Stimulated activated effector memory CD8-positive, alpha-beta T cell treated with anti-CD3 and anti-CD28 coated beads, Interleukin-12 subunit alpha, Interleukin-12 subunit beta, amount 100 ng/mL, for 72 hours (primary cell): ENCODE data around the gene DHX35.
"Not testable (repeated sequence)": the region's sequence is repeated elsewhere in the genome, so short reads cannot be mapped to it uniquely, and the experiment has no call there.

Experiments
- ATAC-seq: fragments of 150-1000 bp; cut with Tn5 transposase; 2 replicates; pipeline ENCODE4 v1.10.0; 2021
- DNase-seq, 2 donors: peaks; one replicate each; pipeline ENCODE4 v3.0.0; 2021 to 2022; ENCODE audit warnings: low spot score in 2 of 2
- H3K27ac Mint-ChIP-seq: one replicate; pipeline ENCODE4 v1.8.0; 2022; ENCODE audit warnings: mild to moderate bottlenecking, mixed read lengths
- H3K36me3 Mint-ChIP-seq: one replicate; pipeline ENCODE4 v1.8.0; 2022; ENCODE audit warnings: mild to moderate bottlenecking, mixed read lengths
- H3K4me1 Mint-ChIP-seq: one replicate; pipeline ENCODE4 v1.8.0; 2022; ENCODE audit warnings: mixed read lengths
- H3K4me3 Mint-ChIP-seq: one replicate; pipeline ENCODE4 v1.8.0; 2022; ENCODE audit warnings: mild to moderate bottlenecking, mixed read lengths
- H3K9me3 Mint-ChIP-seq: one replicate; pipeline ENCODE4 v1.8.0; 2022; ENCODE audit warnings: mixed read lengths

Gene DHX35

DNA sequence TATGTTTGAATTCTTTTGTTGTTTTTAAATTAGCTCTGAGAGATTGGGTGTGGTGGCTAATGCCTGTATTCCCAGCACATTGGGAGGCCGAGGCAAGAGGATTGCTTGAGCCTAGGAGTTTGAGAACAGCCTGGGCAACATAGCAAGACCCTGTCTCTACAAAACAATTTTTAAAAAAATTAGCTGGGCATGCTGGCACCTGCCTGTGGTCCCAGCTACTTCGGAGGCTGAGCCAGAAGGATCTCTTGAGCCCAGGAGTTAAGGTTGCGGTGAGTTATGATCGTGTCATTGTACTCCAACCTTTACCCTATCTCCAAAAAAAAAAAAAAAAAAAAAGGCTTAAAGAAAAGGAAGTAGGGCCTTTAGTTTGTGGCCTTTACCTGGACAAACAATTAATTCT lies 22.9 kb downstream of the DHX35 start:
- Mint-ChIP-seq H3K9me3 (no peaks in the 10 kb centered on the region), H3K36me3 (peaks cover 73% of the 10 kb centered on the region), H3K4me1 (peaks cover 15% of the 10 kb centered on the region), H3K4me3 (no peak overlapping the region), H3K27ac (no peak overlapping the region)
- no peak for DNase-seq
- ATAC-seq = no peak

DNA sequence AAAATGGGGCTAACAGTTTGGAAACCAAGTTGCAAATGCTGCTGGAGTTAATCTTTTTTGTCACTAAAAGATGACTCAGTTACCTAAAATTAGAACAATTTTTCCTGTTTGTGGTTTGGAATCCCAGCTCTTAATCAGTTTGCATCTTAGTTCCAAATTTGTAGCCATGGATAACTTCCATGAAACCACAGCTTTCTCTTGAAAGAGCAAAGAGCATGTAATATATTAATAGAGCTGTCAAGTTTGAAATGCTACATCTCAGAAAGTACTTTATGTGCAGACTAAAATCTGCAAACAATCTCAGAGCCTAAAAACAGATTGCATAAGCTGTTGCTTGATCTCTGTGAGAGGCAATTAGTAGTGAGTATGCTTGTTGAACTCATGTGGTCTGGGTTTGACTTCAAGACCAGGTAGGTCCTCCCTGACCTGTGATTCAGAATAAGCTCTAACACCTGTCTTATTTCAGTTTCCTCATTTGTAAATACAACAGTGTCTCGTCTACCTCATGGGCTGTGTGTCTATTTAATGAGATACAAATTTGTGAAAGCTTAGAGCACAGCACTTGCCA lies 23.5 kb downstream of the DHX35 start:
- H3K4me1 Mint-ChIP-seq = peaks cover 15% of the 10 kb centered on the region
- ATAC-seq (no peak), DNase-seq (no peak)
- H3K9me3 Mint-ChIP-seq = no peaks in the 10 kb centered on the region
- H3K36me3 Mint-ChIP-seq = peaks cover 75% of the 10 kb centered on the region
- no peak overlapping the region for H3K27ac Mint-ChIP-seq
- H3K4me3 Mint-ChIP-seq = no peak overlapping the region

DNA sequence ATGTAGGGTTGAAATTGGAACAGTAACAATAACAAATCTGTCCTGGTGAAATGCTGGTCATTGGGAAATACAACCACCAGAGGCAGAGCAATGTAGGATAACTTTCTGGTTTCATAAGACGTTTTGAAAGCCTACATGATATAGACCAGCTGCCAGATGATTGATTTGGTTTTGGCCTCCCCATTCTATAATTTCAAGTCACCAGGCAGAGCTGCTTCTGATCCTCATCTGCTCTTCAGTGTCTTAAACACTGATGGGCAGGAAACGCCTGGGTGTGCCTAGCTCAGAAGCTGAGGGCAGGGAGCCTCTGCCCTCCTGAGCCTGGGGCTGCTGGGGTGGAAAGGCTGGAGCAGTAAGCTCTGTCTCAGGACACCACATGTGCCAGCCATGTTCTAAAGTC lies 24.5 kb downstream of the DHX35 start:
- Mint-ChIP-seq H3K27ac (no peak overlapping the region), H3K4me1 (peaks cover 15% of the 10 kb centered on the region), H3K36me3 (peaks cover 77% of the 10 kb centered on the region), H3K4me3 (no peak overlapping the region), H3K9me3 (no peaks in the 10 kb centered on the region)
- DNase-seq (no peak), ATAC-seq (no peak)

DNA sequence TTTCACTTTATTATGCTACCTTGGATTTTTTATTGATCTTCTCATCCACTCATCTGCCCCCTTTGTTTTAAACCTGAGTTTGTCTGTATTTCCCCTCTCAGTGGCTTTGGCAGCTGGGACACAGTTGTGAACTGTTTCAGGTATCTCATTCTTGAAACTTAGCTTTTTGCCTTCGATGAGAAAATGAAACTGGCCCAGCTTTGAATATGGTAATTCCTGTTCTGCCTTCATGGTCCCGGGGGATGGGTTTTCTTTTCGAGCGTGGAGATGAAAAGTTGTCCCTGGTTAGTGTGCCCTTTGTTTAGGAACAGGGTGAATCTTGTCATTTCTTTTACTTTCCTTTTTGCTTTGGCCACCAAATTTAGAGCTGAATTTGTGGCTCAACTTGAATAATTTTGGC lies 25.6 kb downstream of the DHX35 start:
- H3K36me3 Mint-ChIP-seq = peaks cover 80% of the 10 kb centered on the region
- no peak for DNase-seq
- no peaks in the 10 kb centered on the region for H3K9me3 Mint-ChIP-seq
- H3K27ac Mint-ChIP-seq = peak overlapping the region; percentile 24
- peak overlapping the region; percentile 5 for H3K4me3 Mint-ChIP-seq
- H3K4me1 Mint-ChIP-seq = peaks cover 8% of the 10 kb centered on the region
- no peak for ATAC-seq

DNA sequence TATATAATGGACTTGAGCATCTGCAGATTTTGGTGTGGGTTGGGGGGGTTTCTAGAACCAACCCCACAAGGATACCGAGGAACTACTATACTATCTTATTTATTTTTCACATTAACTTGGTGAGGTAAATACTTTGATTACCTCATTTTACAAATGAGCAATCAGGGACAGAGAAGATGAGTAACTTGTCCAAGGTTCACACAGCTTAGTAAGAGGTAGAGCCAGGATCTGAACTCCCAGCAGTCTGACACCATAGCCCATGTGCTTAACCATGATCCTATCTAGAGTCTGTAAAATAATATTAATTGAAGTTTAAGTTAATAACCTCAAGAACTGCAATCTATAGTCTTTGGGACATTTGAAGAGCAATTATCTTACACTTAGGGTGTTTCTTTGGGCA lies 28.6 kb downstream of the DHX35 start:
- no peak for DNase-seq
- Mint-ChIP-seq H3K36me3 (peaks cover 69% of the 10 kb centered on the region), H3K27ac (no peak overlapping the region), H3K4me3 (no peak overlapping the region), H3K4me1 (peaks cover 8% of the 10 kb centered on the region), H3K9me3 (no peaks in the 10 kb centered on the region)
- no peak for ATAC-seq

DNA sequence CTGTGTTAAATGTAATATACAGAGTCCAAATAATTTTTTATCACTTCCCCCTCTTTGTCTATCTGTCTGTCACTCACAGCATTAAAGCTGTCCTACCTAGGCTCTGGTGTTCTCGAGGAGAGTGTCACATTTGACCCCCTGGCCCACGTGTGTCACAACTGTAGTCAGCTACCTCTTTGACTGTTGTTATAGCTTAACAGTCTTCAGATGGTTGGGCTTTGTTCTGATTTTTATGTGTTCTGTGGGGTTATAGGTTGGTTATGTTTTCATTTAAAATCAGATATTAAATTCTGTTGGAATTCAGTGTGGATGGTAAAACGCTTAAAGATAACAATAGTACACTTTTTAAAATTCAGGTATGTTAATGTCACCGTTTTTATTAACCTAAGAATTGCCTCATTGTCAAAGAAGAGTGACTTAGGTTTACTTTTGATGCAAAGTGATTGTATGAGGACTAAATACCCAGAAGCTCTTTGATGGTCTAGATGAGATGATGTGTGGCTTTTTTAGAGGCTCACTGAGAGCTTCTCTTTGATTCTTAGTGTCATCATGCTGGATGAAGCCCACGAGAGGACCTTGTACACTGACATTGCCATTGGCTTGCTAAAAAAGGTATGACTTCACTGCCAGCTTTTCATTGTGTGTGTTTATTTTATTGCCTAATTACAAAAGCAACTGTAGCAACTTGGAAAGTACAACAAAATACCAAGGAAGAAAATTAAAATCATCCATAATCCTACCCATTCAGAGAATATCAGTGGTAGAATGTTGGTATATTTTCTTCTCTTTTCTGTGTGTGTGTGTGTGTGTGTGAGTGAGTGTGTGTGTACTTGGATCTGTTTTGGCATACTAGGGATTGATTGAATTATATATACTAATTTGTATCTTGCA lies 29.9 kb downstream of the DHX35 start:
- ATAC-seq = no peak
- Mint-ChIP-seq H3K4me3 (no peak overlapping the region), H3K27ac (peak overlapping the region; percentile 4), H3K36me3 (peaks cover 71% of the 10 kb centered on the region), H3K9me3 (no peaks in the 10 kb centered on the region), H3K4me1 (peaks cover 17% of the 10 kb centered on the region)
- DNase-seq = no peak

DNA sequence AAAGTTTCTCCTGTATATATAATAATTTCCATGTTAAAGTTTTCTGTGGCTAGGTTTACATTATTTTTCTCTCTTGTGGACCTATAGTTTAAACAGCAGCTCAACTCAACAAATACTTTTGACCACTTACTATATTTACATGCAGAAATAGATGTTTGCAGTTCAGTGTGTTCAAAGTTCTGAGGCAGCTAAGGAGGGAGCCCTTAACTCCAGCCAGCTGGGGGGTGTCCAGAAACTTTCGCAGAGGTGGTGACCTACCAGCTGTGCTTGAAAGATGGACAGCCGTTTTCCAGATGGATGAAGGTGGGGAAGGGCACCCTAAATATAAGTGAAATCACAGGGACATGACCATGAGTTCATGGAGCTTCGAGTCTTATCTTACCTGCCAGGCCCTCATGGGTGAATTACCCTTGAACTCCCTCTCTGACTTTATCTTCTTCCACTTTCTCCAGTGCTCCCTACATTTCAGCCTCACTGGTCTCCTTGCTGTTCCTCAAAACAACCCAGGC lies 33.4 kb downstream of the DHX35 start:
- H3K27ac Mint-ChIP-seq = no peak overlapping the region
- DNase-seq (no peak), ATAC-seq (no peak)
- H3K4me1 Mint-ChIP-seq = peaks cover 39% of the 10 kb centered on the region
- peaks cover 71% of the 10 kb centered on the region for H3K36me3 Mint-ChIP-seq
- H3K4me3 Mint-ChIP-seq = no peak overlapping the region
- no peaks in the 10 kb centered on the region for H3K9me3 Mint-ChIP-seq

DNA sequence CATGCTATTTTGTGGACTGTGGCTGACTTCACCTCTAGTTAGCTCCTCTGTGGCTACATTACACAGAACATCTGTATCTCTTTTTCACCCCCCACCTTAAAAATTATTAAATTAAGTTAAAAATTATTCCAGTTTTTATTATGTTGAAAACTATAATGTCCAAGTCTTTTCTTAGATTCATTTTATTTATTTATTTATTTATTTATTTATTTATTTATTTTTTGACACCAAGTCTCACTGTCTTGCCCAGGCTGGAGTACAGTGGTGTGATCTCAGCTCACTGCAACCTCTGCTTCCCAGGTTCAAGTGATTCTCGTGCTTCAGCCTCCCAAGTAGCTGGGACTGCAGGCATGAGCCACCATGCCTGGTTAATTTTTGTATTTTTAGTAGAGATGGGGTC lies 34.7 kb downstream of the DHX35 start:
- Mint-ChIP-seq H3K4me1 (peaks cover 39% of the 10 kb centered on the region), H3K36me3 (peaks cover 76% of the 10 kb centered on the region)
- H3K27ac Mint-ChIP-seq, H3K9me3 Mint-ChIP-seq, DNase-seq, ATAC-seq, H3K4me3 Mint-ChIP-seq: not testable (repeated sequence)

DNA sequence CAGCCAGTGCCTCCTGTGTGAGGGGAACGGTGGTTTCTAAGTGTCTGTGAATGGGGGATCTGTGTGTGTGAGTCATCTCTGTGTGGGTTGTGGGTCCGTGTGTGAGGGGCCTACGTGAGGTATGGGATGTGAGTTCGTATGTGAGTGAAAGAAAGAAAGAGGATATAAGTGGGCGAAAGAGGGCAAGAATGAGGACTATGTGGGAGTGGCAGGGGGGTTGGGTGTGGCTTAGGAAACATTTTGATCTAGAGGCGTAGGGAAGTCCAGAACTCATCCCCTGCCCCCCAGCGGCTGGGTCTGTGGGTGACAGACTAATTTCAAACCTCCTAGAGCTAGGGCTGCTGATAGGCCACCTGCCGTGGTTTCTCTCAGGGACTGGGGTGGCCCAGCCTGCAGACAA lies 35.5 kb downstream of the DHX35 start:
- Mint-ChIP-seq H3K36me3 (peaks cover 76% of the 10 kb centered on the region), H3K27ac (peak overlapping the region; percentile 6), H3K9me3 (no peaks in the 10 kb centered on the region), H3K4me3 (peak overlapping the region; percentile 59), H3K4me1 (peaks cover 39% of the 10 kb centered on the region)
- peak; percentile 95 for ATAC-seq
- DNase-seq = peak; percentile 55 to 88

DNA sequence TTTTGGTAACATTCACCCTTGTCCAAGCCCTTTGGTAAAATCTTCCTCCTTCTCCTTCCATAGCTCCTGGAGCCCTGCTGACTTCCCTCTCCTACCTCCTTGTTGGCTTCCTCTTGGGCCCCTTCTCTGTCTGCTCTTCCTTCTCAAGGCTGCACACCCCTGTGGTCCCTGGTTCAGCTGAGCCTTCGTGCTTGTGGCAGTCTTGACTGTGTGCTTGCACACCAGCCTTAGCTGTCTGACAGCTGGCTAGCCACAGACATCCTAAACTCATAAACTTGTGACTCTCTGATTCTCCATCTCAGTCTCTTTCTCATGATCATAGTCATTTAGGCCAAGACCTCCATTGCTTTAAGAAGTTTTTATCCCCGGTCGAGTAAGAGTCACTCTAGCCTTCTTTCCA lies 37.1 kb downstream of the DHX35 start:
- H3K4me1 Mint-ChIP-seq = peaks cover 39% of the 10 kb centered on the region
- peak overlapping the region; percentile 89 for H3K27ac Mint-ChIP-seq
- peaks cover 87% of the 10 kb centered on the region for H3K36me3 Mint-ChIP-seq
- DNase-seq = peak in 1 of 2 donors; percentile 66
- ATAC-seq = peak; percentile 50
- peak overlapping the region; percentile 59 for H3K4me3 Mint-ChIP-seq
- no peaks in the 10 kb centered on the region for H3K9me3 Mint-ChIP-seq

DNA sequence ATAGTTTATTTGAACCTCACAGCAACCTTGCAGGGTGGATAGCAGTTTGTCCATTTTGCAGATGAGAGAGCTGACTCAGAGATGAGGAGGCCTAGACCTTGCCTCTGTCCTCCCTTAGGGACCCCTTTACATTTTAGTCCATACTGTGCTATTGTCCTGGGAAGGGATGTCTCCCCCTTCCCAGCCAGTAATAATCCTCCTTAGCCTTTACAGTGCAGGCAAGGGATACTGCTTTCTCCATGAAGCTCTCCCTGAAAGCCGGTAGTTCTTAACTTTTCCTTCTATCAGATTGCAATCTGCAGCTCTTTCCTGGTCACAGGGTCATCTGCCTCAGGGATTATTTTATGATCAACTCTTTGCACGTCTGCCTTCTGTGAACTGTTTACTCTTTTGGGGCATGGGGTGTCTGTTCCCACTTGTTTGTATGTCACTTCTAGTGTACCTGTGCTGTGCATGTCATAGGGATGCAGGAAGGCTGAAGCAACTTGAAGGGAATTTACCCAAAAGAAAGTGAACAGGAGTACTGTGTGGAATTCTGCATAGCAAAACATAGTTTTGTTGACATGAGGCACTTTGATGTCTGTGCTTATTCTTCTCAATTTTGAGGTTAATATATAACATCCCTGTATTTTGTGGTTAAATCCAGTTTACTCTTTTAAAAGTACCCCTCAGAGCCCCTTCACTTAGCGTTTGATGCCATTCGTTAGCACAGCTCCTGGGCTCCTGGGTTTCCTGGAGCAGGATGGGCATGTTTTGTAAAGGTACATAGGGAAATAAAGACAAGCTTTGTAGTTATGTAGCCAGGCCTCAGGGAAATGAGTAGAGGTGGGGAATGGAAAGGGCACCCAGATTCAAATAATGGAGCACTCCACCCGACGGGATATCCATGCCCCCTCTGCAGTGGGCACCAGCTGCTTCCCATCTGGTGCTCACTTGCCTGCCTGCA lies 38.1 kb downstream of the DHX35 start:
- no peak for DNase-seq
- peaks cover 87% of the 10 kb centered on the region for H3K36me3 Mint-ChIP-seq
- H3K4me1 Mint-ChIP-seq = peaks cover 39% of the 10 kb centered on the region
- no peak for ATAC-seq
- H3K4me3 Mint-ChIP-seq = peak overlapping the region; percentile 59
- H3K27ac Mint-ChIP-seq = no peak overlapping the region
- no peaks in the 10 kb centered on the region for H3K9me3 Mint-ChIP-seq

DNA sequence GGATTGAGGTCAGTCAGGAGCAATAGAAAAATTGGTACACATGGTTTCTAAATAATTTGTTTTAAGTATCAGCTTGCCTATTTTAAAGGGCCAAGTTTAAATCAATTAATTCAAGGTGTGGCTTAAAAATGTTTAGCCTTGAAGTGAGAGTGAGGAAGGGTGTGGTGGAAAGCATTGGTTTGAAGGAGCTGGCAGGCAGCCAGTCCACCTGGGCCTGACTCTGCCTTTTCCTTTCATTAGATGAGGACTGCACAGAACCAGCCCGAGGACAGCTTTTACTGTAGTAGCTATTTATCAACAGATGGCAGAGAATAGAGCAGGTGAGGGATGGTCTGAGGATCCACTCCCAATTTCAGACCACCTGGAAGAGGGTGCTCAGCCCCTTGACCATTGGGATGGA lies 42.4 kb downstream of the DHX35 start:
- Mint-ChIP-seq H3K27ac (peak overlapping the region; percentile 68), H3K4me3 (no peak overlapping the region), H3K9me3 (no peaks in the 10 kb centered on the region), H3K4me1 (peaks cover 13% of the 10 kb centered on the region), H3K36me3 (peaks cover 91% of the 10 kb centered on the region)
- DNase-seq (no peak), ATAC-seq (no peak)

DNA sequence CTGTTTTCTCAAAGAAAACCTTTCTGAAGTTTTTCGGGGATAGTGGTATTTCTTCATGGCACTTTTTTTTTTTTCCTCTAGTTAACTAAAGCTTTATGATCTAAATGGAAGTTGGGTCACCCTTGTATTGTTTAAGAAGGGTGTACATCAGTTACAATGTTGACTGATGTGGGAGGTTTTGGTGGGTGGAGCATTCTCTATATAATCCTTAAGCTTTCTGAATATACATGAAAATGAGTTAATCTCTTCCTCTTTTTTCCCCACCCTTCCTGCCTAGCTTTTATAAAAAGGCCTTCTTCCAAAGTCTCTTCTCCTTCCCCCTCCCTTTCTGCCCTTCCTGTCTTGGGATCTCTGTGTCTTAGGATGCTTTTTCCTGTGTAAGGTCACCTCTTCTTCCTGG lies 47.2 kb downstream of the DHX35 start:
- no peak overlapping the region for H3K27ac Mint-ChIP-seq
- H3K4me1 Mint-ChIP-seq = peaks cover 6% of the 10 kb centered on the region
- peaks cover 75% of the 10 kb centered on the region for H3K36me3 Mint-ChIP-seq
- DNase-seq (no peak), ATAC-seq (no peak)
- no peaks in the 10 kb centered on the region for H3K9me3 Mint-ChIP-seq
- no peak overlapping the region for H3K4me3 Mint-ChIP-seq

DNA sequence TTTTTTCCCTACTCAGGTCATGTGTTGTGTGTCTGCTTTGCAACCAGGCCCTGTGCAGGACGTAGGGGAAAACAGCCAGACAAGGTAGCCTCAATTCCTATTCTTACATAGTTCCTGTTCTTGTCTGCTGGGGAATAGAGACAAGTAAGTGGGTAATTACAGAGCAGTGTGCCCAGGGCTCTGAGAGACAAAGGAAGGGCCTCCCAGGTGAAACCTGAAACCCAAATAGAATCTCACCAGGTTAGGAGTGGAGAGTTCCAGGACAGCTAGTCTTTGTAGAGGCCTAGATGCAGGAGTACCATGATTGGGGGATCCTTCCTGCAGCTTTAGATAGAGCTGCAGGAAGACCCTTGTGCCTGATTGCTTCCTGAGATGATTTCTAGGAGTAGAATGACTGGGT lies 48.4 kb downstream of the DHX35 start:
- DNase-seq = no peak
- H3K27ac Mint-ChIP-seq = no peak overlapping the region
- ATAC-seq = no peak
- H3K36me3 Mint-ChIP-seq = peaks cover 75% of the 10 kb centered on the region
- no peaks in the 10 kb centered on the region for H3K9me3 Mint-ChIP-seq
- peaks cover 6% of the 10 kb centered on the region for H3K4me1 Mint-ChIP-seq
- no peak overlapping the region for H3K4me3 Mint-ChIP-seq

DNA sequence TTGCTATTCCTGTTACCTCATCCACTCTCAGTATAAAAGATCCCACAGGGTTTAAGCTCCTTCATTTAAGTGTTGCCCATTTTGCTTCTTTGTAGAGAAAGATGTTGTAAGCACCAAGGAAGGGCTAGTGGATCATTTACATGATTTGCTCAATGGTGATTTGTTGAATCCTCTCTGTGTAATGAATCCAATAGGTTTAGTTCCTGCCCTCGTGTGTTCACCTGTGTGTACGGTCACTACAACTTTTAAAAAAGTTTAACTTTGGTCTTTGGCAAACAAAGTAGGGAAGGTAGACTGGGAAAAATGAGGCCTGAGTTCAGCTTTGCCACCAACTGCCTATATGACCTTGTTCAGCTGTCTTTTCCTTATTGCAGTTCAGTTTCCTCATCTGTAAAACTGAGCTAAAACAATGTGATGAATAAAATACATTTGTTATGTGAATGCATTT lies 51.5 kb downstream of the DHX35 start:
- Mint-ChIP-seq H3K4me1 (peaks cover 28% of the 10 kb centered on the region), H3K9me3 (no peaks in the 10 kb centered on the region), H3K4me3 (no peak overlapping the region), H3K36me3 (peaks cover 73% of the 10 kb centered on the region), H3K27ac (no peak overlapping the region)
- DNase-seq (no peak), ATAC-seq (no peak)
